Neuronal stem cell (in vitro differentiated cells): ENCODE measurements around the gene ASCC3.

Experiments used
- DNase-seq: peaks from one replicate; pipeline ENCODE4 v3.0.0-alpha.2; 2013; ENCODE audit warnings: low spot score
- H2AFZ ChIP-seq: one replicate; pipeline ENCODE4 v1.6.1; 2013; ENCODE audit warnings: mild to moderate bottlenecking, low read length, inconsistent platforms
- H2AK5ac ChIP-seq: 2 replicates; pipeline ENCODE4 v1.6.1; 2013; ENCODE audit warnings: low read depth, mild to moderate bottlenecking, inconsistent platforms, low read length, moderate library complexity, mixed read lengths
- H2BK120ac ChIP-seq: 2 replicates; pipeline ENCODE4 v1.6.1; 2013; ENCODE audit warnings: low read depth, mild to moderate bottlenecking, inconsistent platforms, low read length, moderate library complexity, mixed read lengths
- H2BK12ac ChIP-seq: one replicate; pipeline ENCODE4 v1.6.1; 2013; ENCODE audit warnings: low read length, inconsistent platforms
- H2BK15ac ChIP-seq: 2 replicates; pipeline ENCODE4 v1.6.1; 2013; ENCODE audit warnings: mild to moderate bottlenecking, low read length, inconsistent platforms, mixed read lengths
- H2BK5ac ChIP-seq: one replicate; pipeline ENCODE4 v1.6.1; 2013; ENCODE audit warnings: inconsistent platforms, mild to moderate bottlenecking, low read length, moderate library complexity
- H3K14ac ChIP-seq: one replicate; pipeline ENCODE4 v1.6.1; 2013; ENCODE audit warnings: low read length, inconsistent platforms
- H3K18ac ChIP-seq: 2 replicates; pipeline ENCODE4 v1.6.1; 2013; ENCODE audit warnings: low read length, inconsistent platforms
- H3K23ac ChIP-seq: 2 replicates; pipeline ENCODE4 v1.6.1; 2013; ENCODE audit warnings: low read depth, mild to moderate bottlenecking, mixed read lengths, low read length, inconsistent platforms; ENCODE audit not compliant: poor library complexity
- H3K27ac ChIP-seq: replicated peaks from 3 replicates; pipeline ENCODE4 v1.5.1; 2013; ENCODE audit warnings: low read length, inconsistent platforms
- H3K27me3 ChIP-seq, 3 experiments: 2 replicates each; pipeline ENCODE4 v1.6.1; 2013; ENCODE audit warnings: low read length in 3 of 3, mild to moderate bottlenecking in 2 of 3, inconsistent platforms in 1 of 3, low read depth in 1 of 3, mixed read lengths in 1 of 3, moderate library complexity in 1 of 3; ENCODE audit not compliant: control insufficient read depth in 3 of 3, insufficient read depth in 3 of 3
- H3K36me3 ChIP-seq, 2 donors: replicated peaks in 1 of 2; 2 replicates each; pipeline ENCODE4 v1.6.1; 2013; ENCODE audit warnings: low read length in 2 of 2; ENCODE audit not compliant: control insufficient read depth in 2 of 2, insufficient read depth in 2 of 2
- H3K4ac ChIP-seq: 2 replicates; pipeline ENCODE4 v1.6.1; 2013; ENCODE audit warnings: inconsistent platforms, mild to moderate bottlenecking, low read length, moderate library complexity
- H3K4me1 ChIP-seq, 2 donors: 1 replicate in 1 of 2; 2 replicates in 1 of 2; pipeline ENCODE4 v1.6.1; 2013; ENCODE audit warnings: low read length in 2 of 2, low read depth in 1 of 2; ENCODE audit not compliant: control insufficient read depth in 2 of 2, insufficient read depth in 1 of 2
- H3K4me2 ChIP-seq: one replicate; pipeline ENCODE4 v1.6.1; 2013; ENCODE audit warnings: mild to moderate bottlenecking, low read length, inconsistent platforms; ENCODE audit not compliant: insufficient read depth, poor library complexity, severe bottlenecking
- H3K4me3 ChIP-seq, 2 donors: 2 replicates each; pipeline ENCODE4 v1.5.1; 2013; ENCODE audit warnings: low read length in 2 of 2, mild to moderate bottlenecking in 2 of 2, inconsistent platforms in 1 of 2, moderate library complexity in 1 of 2
- H3K79me1 ChIP-seq: one replicate; pipeline ENCODE4 v1.6.1; 2013; ENCODE audit warnings: low read depth, mild to moderate bottlenecking, inconsistent platforms, low read length, moderate library complexity
- H3K9ac ChIP-seq: one replicate; pipeline ENCODE4 v1.6.1; 2013; ENCODE audit warnings: mild to moderate bottlenecking, low read depth, low read length, inconsistent platforms; ENCODE audit not compliant: poor library complexity
- H3K9me3 ChIP-seq, 2 donors: replicated peaks in 1 of 2; 2 replicates each; pipeline versions ENCODE3 to v1.6.1; 2013; ENCODE audit warnings: low read length in 2 of 2, mild to moderate bottlenecking in 2 of 2, inconsistent platforms in 1 of 2, low read depth in 1 of 2, mixed read lengths in 1 of 2, moderate library complexity in 1 of 2; ENCODE audit not compliant: control insufficient read depth in 2 of 2, insufficient read depth in 1 of 2
- H4K8ac ChIP-seq: one replicate; pipeline ENCODE4 v1.6.1; 2013; ENCODE audit warnings: low read depth, mild to moderate bottlenecking, inconsistent platforms, low read length, moderate library complexity
- H4K91ac ChIP-seq: one replicate; pipeline ENCODE4 v1.6.1; 2013; ENCODE audit warnings: low read length, low read depth, mild to moderate bottlenecking, inconsistent platforms; ENCODE audit not compliant: poor library complexity
- WGBS, 2 donors: extraction: QIAGEN DNeasy Blood & Tissue Kit; methylation state at CpG; one replicate each; pipeline ENCODE4 v1.1.7; 2013; ENCODE audit warnings: missing lambda C conversion rate in 2 of 2, mixed read lengths in 1 of 2; ENCODE audit not compliant: insufficient read length in 2 of 2, insufficient replicate concordance in 1 of 2; ENCODE audit errors: extremely low coverage in 2 of 2; 5-methylcytosine and 5-hydroxymethylcytosine counted together

ASCC3 gene

GRCh38 chr6:100806296-100806695 is 74.8 kb downstream of the ASCC3 start:
- H2BK5ac ChIP-seq = no peak overlapping the region

GRCh38 chr6:100803264-100804045 is 77.7 kb downstream of the ASCC3 start:
- no peak for DNase-seq
- no peak overlapping the region for H2AK5ac ChIP-seq
- H4K8ac ChIP-seq = no peak overlapping the region

More at GRCh38 chr6:100806296-100806695, 74.8 kb downstream of the ASCC3 start:
- Histone ChIP-seq H4K8ac (no peak overlapping the region), H2BK12ac (no peak overlapping the region), H3K4me2 (no peak overlapping the region), H3K79me1 (no peaks in the 10 kb centered on the region), H3K9me3 (no peaks in the 10 kb centered on the region), H3K18ac (no peak overlapping the region), H3K27me3 (no peaks in the 10 kb centered on the region), H3K36me3 (peaks cover 2 to 37% of the 10 kb centered on the region in 2 donors), H2AK5ac (no peak overlapping the region), H2BK15ac (no peak overlapping the region), H4K91ac (no peak overlapping the region), H3K14ac (no peak overlapping the region), H3K4me3 (no peak overlapping the region), H3K9ac (no peak overlapping the region), H3K4ac (no peak overlapping the region), H3K23ac (no peak overlapping the region), H3K4me1 (no peaks in the 10 kb centered on the region), H2BK120ac (no peak overlapping the region), H3K27ac (no peak overlapping the region), H2AFZ (no peak overlapping the region)
- no peak for DNase-seq
- WGBS, 2 donors = no CpG with 5 or more reads among the region's 4 CpGs

DNA sequence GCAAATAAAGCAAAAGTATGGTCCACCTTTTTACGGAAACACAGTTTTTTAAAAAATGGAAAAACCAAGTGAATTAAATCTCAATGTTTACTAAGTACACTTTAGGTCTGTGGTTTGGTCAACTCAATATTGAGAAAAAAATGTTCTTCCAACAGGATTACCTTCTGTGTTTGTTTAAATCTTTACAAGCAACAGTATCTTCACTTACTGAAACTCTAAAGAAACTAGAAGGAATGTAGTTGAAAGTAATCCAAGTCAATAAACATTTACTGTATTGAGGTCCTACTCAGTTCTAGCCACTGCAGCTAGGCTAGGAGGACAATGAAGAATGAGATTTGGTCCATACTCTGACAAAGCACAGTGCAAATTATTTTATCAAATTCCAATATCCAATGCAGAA is 80.1 kb downstream of the ASCC3 start:
- no peak for DNase-seq
- no peaks in the 10 kb centered on the region for H3K4me1 ChIP-seq
- no peak overlapping the region for H4K91ac ChIP-seq
- no peaks in the 10 kb centered on the region for H3K27me3 ChIP-seq
- no peak overlapping the region for H3K9ac ChIP-seq
- no peak overlapping the region for H3K4me2 ChIP-seq
- H4K8ac ChIP-seq = no peak overlapping the region
- H3K4me3 ChIP-seq = no peak overlapping the region
- no peak overlapping the region for H3K27ac ChIP-seq
- no peak overlapping the region for H3K14ac ChIP-seq
- H2AFZ ChIP-seq = no peak overlapping the region
- H3K18ac ChIP-seq = no peak overlapping the region
- no CpG with 5 or more reads among the region's 1 CpG for WGBS, 2 donors
- peaks cover 4 to 81% of the 10 kb centered on the region in 2 donors for H3K36me3 ChIP-seq
- H3K23ac ChIP-seq = no peak overlapping the region
- H2BK15ac ChIP-seq = no peak overlapping the region
- H3K4ac ChIP-seq = no peak overlapping the region
- H3K9me3 ChIP-seq = no peaks in the 10 kb centered on the region
- no peak overlapping the region for H2BK12ac ChIP-seq
- no peak overlapping the region for H2AK5ac ChIP-seq
- H2BK120ac ChIP-seq = no peak overlapping the region
- no peak overlapping the region for H2BK5ac ChIP-seq
- no peaks in the 10 kb centered on the region for H3K79me1 ChIP-seq

More at GRCh38 chr6:100803264-100804045, 77.7 kb downstream of the ASCC3 start:
- H3K27me3 ChIP-seq = no peaks in the 10 kb centered on the region
- no peak overlapping the region for H2BK120ac ChIP-seq
- H3K4ac ChIP-seq = no peak overlapping the region
- no peak overlapping the region for H3K9ac ChIP-seq
- no peak overlapping the region for H2BK5ac ChIP-seq
- H3K4me2 ChIP-seq = no peak overlapping the region
- H2BK15ac ChIP-seq = no peak overlapping the region
- WGBS, 2 donors = no CpG with 5 or more reads among the region's 4 CpGs
- no peaks in the 10 kb centered on the region for H3K4me1 ChIP-seq
- no peaks in the 10 kb centered on the region for H3K79me1 ChIP-seq
- no peak overlapping the region for H2AFZ ChIP-seq
- H3K4me3 ChIP-seq = no peak overlapping the region
- no peak overlapping the region for H2BK12ac ChIP-seq
- H3K9me3 ChIP-seq = no peaks in the 10 kb centered on the region
- peaks cover 2 to 58% of the 10 kb centered on the region in 2 donors for H3K36me3 ChIP-seq
- H3K27ac ChIP-seq = no peak overlapping the region
- H3K23ac ChIP-seq = no peak overlapping the region
- H3K14ac ChIP-seq = no peak overlapping the region
- no peak overlapping the region for H3K18ac ChIP-seq
- no peak overlapping the region for H4K91ac ChIP-seq

DNA sequence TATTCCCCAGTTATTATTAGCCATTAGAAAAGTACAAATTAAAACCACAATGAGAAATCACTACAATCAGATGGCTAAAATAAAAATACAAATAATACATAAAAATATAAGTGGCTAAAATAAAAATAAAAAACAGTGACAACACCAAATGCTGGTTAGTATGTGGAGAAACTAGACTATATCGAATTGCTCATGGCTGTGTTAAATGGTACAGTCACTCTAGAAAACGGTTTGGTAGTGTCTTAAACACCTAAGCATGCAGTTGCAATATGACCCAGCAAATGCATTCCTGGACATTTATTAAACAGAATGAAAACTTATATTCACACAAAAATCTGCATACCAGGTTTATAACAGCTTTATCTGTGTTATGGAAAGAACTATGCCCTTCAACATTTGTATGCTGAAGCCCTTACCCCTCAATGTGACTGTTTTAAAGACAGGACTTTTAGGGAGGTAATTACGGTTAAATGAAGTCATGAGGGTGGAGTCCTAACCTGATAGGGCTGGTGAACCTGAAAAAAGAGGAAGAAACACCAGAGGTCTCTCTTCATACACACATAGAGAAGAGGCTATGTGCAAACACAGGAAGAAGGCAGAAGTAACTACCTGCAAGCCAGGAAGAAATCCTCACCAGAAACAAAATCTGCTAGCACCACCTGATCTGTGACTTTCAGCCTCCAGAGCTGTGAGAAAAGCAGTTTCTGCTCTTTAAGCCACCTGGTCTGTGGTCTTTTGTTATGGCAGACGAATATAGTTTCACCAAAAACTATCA is 84.9 kb downstream of the ASCC3 start:
- Histone ChIP-seq H3K27ac (peak overlapping the region; percentile 25), H3K18ac (no peak overlapping the region), H2BK120ac (no peak overlapping the region), H3K4me3 (no peak overlapping the region), H2AK5ac (no peak overlapping the region), H4K8ac (no peak overlapping the region), H3K9ac (no peak overlapping the region), H3K27me3 (no peaks in the 10 kb centered on the region), H3K4me1 (peaks cover 0 to 5% of the 10 kb centered on the region in 2 donors), H4K91ac (no peak overlapping the region), H3K4ac (no peak overlapping the region), H2BK5ac (no peak overlapping the region), H2AFZ (no peak overlapping the region), H3K79me1 (no peaks in the 10 kb centered on the region), H2BK12ac (no peak overlapping the region), H3K23ac (no peak overlapping the region), H2BK15ac (no peak overlapping the region), H3K14ac (no peak overlapping the region), H3K36me3 (peaks cover 1 to 75% of the 10 kb centered on the region in 2 donors), H3K4me2 (no peak overlapping the region), H3K9me3 (no peaks in the 10 kb centered on the region)
- no CpG with 5 or more reads among the region's 4 CpGs for WGBS, 2 donors
- no peak for DNase-seq
